ENCODE data around the gene R3HDM2.

GRCh38 chr12:57410534-57410933 lies 20.3 kb downstream of the R3HDM2 start:
- no peak for TF ChIP-seq ZNF121 (CRISPR knock-in tag; IDR thresholded peaks at IDR 0.05)
- TF ChIP-seq ATF6 (CRISPR knock-in tag; IDR thresholded peaks at IDR 0.05) = no peak
- no peak for TF ChIP-seq USF2 (CRISPR knock-in tag; IDR thresholded peaks at IDR 0.05)

Data from WTC11 (cell line).